ENCODE measurements around the gene MAPK12.

Gene MAPK12

GRCh38 chr22:50252082-50253045, 9.1 kb downstream of the MAPK12 start:
- DNase-seq (ENCODE audit: low read depth): peak; percentile 64

- DNase-seq (ENCODE audit: low read depth): no peak
Observed at GRCh38 chr22:50251477-50252081, 9.9 kb downstream of the MAPK12 start.

- DNase-seq (ENCODE audit: low read depth): peak; percentile 86
Observed at GRCh38 chr22:50250555-50251476, 10.7 kb downstream of the MAPK12 start, which contains the start of gene HDAC10. HDAC10 (minus strand) TSS chr22:50251265; CDS start chr22:50251032, 233 bp downstream.

- no peak for DNase-seq (ENCODE audit: low read depth)
Observed at GRCh38 chr22:50250249-50250554, 11.3 kb downstream of the MAPK12 start.

- DNase-seq (ENCODE audit: low read depth): no peak
Observed at GRCh38 chr22:50249341-50250248, 11.9 kb downstream of the MAPK12 start.

- no peak for DNase-seq (ENCODE audit: low read depth)
Observed at GRCh38 chr22:50248196-50249081, 13.0 kb downstream of the MAPK12 start.

GRCh38 chr22:50247748-50248147, 13.7 kb downstream of the MAPK12 start:
- DNase-seq (ENCODE audit: low read depth): peak; percentile 80

- DNase-seq (ENCODE audit: low read depth): no peak
Observed at GRCh38 chr22:50246242-50247175, 15.0 kb downstream of the MAPK12 start.

GRCh38 chr22:50245214-50246072, 16.0 kb downstream of the MAPK12 start:
- no peak for DNase-seq (ENCODE audit: low read depth)

GRCh38 chr22:50244420-50245213, 16.9 kb downstream of the MAPK12 start, which contains the start of gene TUBGCP6:
TUBGCP6 (minus strand) TSS chr22:50245023; CDS start chr22:50244459, 564 bp downstream.
- DNase-seq (ENCODE audit: low read depth): peak; percentile 95

GRCh38 chr22:50243685-50244419, 17.6 kb downstream of the MAPK12 start:
- DNase-seq (ENCODE audit: low read depth): peak; percentile 21

GRCh38 chr22:50242406-50242949, 19.0 kb downstream of the MAPK12 start:
- DNase-seq (ENCODE audit: low read depth): no peak

- no peak for DNase-seq (ENCODE audit: low read depth)
Observed at GRCh38 chr22:50238755-50239154, 22.7 kb downstream of the MAPK12 start.

- DNase-seq (ENCODE audit: low read depth): peak; percentile 42
Observed at GRCh38 chr22:50236731-50237409, 24.6 kb downstream of the MAPK12 start.

- no peak for DNase-seq (ENCODE audit: low read depth)
Observed at GRCh38 chr22:50233223-50233622, 28.3 kb downstream of the MAPK12 start.
